ENCODE results near the gene MLYCD.

MLYCD gene

GRCh38 chr16:83970430-83970815 lies 71.5 kb downstream of the MLYCD start:
- Histone ChIP-seq H3K36me3 (ENCODE audit: insufficient read depth, low read length) (no peaks in the 10 kb centered on the region), H3K9ac (ENCODE audit: low read length) (no peak overlapping the region), H3K4me1 (ENCODE audit: insufficient read depth, low read length) (no peaks in the 10 kb centered on the region), H3K4me3 (ENCODE audit: low read depth in 1 of 2, low read length in 2 of 2) (no peak overlapping the region), H3K27ac (ENCODE audit: low read depth, low read length) (no peak overlapping the region), H3K27me3 (ENCODE audit: control insufficient read depth in 1 of 2, insufficient read depth in 2 of 2, low read length in 2 of 2) (peaks cover 0 to 13% of the 10 kb centered on the region in 2 donors), H3K9me3 (ENCODE audit: low read length) (no peaks in the 10 kb centered on the region)

- no peaks in the 10 kb centered on the region for H3K4me1 ChIP-seq (ENCODE audit: insufficient read depth, low read length)
These were observed 72.5 kb downstream of the MLYCD start for GRCh38 chr16:83971165-83972130.

DNA sequence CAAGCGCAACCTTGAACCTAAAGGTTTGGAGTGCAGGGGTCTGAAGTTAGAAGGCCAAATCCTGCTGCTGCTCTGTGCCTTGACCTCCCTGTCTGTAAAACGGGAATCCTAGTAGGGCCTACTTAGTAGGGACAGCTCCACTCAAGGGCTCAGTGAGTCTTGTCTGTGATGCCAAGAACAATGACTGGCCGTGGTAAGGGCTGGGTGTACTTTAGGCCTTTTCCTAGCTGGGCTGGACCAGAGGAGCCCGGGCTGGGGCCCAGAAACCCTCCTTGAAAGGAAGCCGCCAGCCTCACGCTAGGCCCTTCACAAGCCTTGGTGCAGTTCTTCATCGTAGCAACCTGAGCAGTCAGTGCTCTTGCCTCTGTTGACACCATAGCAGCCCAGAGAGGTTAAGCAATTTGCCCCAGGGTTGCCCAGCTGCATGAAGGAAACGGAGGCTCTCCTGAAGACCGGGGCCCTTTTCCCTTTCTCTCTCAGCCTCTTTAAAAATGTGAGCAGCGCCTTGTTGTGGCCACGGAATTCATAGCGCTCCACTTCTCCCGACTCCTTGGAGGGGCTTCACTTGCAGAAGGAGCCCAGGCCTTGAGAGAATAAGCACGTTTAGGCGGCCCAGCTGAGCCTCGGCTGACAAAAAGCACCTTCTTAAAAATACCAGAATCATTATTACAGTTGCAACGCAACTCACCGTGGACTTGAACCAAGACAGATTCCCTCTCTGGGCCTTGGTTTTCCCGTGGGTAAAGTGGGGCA lies 73.5 kb downstream of the MLYCD start:
- Histone ChIP-seq H3K4me1 (ENCODE audit: insufficient read depth, low read length) (no peaks in the 10 kb centered on the region), H3K36me3 (ENCODE audit: insufficient read depth, low read length) (no peaks in the 10 kb centered on the region), H3K9ac (ENCODE audit: low read length) (no peak overlapping the region), H3K4me3 (ENCODE audit: low read depth in 1 of 2, low read length in 2 of 2) (no peak overlapping the region), H3K27me3 (ENCODE audit: control insufficient read depth in 1 of 2, insufficient read depth in 2 of 2, low read length in 2 of 2) (peaks cover 0 to 13% of the 10 kb centered on the region in 2 donors), H3K9me3 (ENCODE audit: low read length) (no peaks in the 10 kb centered on the region), H3K27ac (ENCODE audit: low read depth, low read length) (no peak overlapping the region)

More at GRCh38 chr16:83971165-83972130, 72.5 kb downstream of the MLYCD start:
- Histone ChIP-seq H3K4me3 (ENCODE audit: low read depth in 1 of 2, low read length in 2 of 2) (no peak overlapping the region), H3K9me3 (ENCODE audit: low read length) (no peaks in the 10 kb centered on the region), H3K36me3 (ENCODE audit: insufficient read depth, low read length) (no peaks in the 10 kb centered on the region), H3K27me3 (ENCODE audit: control insufficient read depth in 1 of 2, insufficient read depth in 2 of 2, low read length in 2 of 2) (peaks cover 0 to 13% of the 10 kb centered on the region in 2 donors), H3K27ac (ENCODE audit: low read depth, low read length) (no peak overlapping the region), H3K9ac (ENCODE audit: low read length) (no peak overlapping the region)

DNA sequence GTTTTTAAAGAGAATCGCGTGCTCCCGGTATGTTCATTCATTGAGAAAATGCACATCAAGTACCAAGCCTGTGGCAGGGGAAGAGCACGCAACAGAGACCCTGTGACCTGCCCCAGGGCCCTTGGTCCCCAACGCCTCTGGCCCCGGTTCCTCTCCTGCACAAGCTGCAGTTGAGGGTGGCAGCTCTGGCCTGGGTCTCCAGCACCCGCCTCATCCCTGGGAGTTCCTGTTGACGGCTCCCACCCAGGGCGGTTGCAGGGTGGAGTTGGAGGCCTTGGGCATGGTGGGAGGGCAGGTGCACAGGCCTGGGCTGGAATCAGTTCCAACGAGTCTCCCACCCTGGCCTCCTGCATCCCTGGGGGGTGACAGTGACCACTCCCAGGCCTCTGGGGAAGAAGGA lies 74.2 kb downstream of the MLYCD start:
- Histone ChIP-seq H3K9me3 (ENCODE audit: low read length) (no peaks in the 10 kb centered on the region), H3K36me3 (ENCODE audit: insufficient read depth, low read length) (no peaks in the 10 kb centered on the region), H3K4me3 (ENCODE audit: low read depth in 1 of 2, low read length in 2 of 2) (no peak overlapping the region), H3K9ac (ENCODE audit: low read length) (no peak overlapping the region), H3K27me3 (ENCODE audit: control insufficient read depth in 1 of 2, insufficient read depth in 2 of 2, low read length in 2 of 2) (peaks cover 0 to 13% of the 10 kb centered on the region in 2 donors), H3K27ac (ENCODE audit: low read depth, low read length) (no peak overlapping the region), H3K4me1 (ENCODE audit: insufficient read depth, low read length) (no peaks in the 10 kb centered on the region)

GRCh38 chr16:83973581-83974385 lies 74.9 kb downstream of the MLYCD start:
- Histone ChIP-seq H3K9me3 (ENCODE audit: low read length) (no peaks in the 10 kb centered on the region), H3K36me3 (ENCODE audit: insufficient read depth, low read length) (no peaks in the 10 kb centered on the region), H3K27me3 (ENCODE audit: control insufficient read depth in 1 of 2, insufficient read depth in 2 of 2, low read length in 2 of 2) (peaks cover 0 to 12% of the 10 kb centered on the region in 2 donors), H3K9ac (ENCODE audit: low read length) (no peak overlapping the region), H3K4me3 (ENCODE audit: low read depth in 1 of 2, low read length in 2 of 2) (no peak overlapping the region), H3K27ac (ENCODE audit: low read depth, low read length) (no peak overlapping the region), H3K4me1 (ENCODE audit: insufficient read depth, low read length) (no peaks in the 10 kb centered on the region)

- Histone ChIP-seq H3K27ac (ENCODE audit: low read depth, low read length) (no peak overlapping the region), H3K9ac (ENCODE audit: low read length) (no peak overlapping the region), H3K27me3 (ENCODE audit: control insufficient read depth in 1 of 2, insufficient read depth in 2 of 2, low read length in 2 of 2) (peaks cover 0 to 5% of the 10 kb centered on the region in 2 donors), H3K36me3 (ENCODE audit: insufficient read depth, low read length) (no peaks in the 10 kb centered on the region), H3K4me1 (ENCODE audit: insufficient read depth, low read length) (no peaks in the 10 kb centered on the region), H3K9me3 (ENCODE audit: low read length) (no peaks in the 10 kb centered on the region), H3K4me3 (ENCODE audit: low read depth in 1 of 2, low read length in 2 of 2) (no peak overlapping the region)
These were observed 75.6 kb downstream of the MLYCD start for GRCh38 chr16:83974475-83974874.

DNA sequence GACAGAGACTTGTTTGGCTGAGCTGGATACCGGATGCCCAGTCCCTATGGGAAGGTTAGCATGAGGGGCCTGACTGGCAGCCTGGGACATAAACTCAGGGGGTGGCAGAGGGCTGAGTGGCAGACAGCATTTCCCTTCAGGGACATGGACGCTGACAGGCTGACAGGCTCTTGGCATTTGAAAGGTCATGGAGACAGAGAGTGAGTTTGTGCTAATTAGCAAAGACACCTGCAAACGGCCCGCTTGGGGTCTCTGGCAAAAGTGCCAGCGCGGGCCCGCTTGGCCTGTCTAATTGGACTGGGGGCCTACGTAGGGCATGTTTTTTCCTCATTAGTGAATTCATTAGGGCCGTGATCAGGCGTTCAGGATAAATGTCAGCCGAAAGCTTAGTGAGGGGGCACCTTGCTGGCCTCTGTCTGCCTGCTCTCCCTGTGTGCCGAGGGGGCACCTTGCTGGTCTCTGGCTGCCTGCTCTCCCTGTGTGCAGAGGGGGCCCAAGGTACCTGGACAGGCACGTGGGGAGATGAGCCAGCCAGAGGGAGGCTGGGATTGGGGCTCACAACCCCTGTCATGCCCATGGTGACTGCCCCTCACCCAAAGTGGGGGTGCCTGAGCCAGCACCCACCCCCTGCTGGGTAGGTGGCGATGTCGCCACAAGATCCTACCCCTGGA lies 76.8 kb downstream of the MLYCD start:
- no peaks in the 10 kb centered on the region for H3K9me3 ChIP-seq (ENCODE audit: low read length)
- H3K27me3 ChIP-seq (ENCODE audit: control insufficient read depth in 1 of 2, insufficient read depth in 2 of 2, low read length in 2 of 2), result no peaks in the 10 kb centered on the region
- no peaks in the 10 kb centered on the region for H3K4me1 ChIP-seq (ENCODE audit: insufficient read depth, low read length)
- H3K9ac ChIP-seq (ENCODE audit: low read length), result no peak overlapping the region
- H3K27ac ChIP-seq (ENCODE audit: low read depth, low read length), result no peak overlapping the region
- no peaks in the 10 kb centered on the region for H3K36me3 ChIP-seq (ENCODE audit: insufficient read depth, low read length)
- H3K4me3 ChIP-seq (ENCODE audit: low read depth in 1 of 2, low read length in 2 of 2), result no peak overlapping the region
